ENCODE results near the gene ELP6. TPM values are rescaled to one million over a fixed set of nuclear protein-coding genes. Genes with fewer than 3 reads are reported as not detected.

Gene ELP6
- total and polyA plus RNA-seq, 2 experiments from 2014 or later = 33.7 to 41.6 TPM

DNA sequence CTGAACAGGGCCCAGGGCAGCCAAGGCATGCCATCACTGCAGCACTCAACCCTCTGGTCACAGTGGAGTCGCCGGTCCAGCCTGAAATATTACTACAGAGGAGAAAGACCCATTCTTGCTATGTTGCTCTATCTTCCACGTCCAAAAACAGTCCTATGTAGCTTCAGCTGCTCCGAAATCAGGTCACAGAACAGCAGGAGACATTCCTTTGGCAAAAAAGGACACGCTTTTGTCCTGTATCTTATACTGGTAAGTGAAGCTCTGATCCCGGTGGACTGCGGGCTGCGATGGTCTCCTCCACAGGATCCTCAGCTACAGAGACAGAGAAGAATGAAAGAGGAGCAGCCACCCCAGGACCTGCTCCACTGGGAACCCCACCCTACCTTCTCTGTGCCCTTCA is 17.6 kb downstream of the ELP6 start (continued):
- TF ChIP-seq STAT1 (IDR thresholded peaks at IDR 0.05; ENCODE audit: unreplicated experiment) (no peak), JUNB (IDR thresholded peaks at IDR 0.05; ENCODE audit: unreplicated experiment) (no peak)

GRCh38 chr3:47495111-47495510 is 18.4 kb downstream of the ELP6 start:
- TF ChIP-seq JUNB (IDR thresholded peaks at IDR 0.05; ENCODE audit: unreplicated experiment) = no peak
- no peak for TF ChIP-seq ZNF114 (CRISPR knock-in tag; IDR thresholded peaks at IDR 0.05)
- TF ChIP-seq NANOG (IDR thresholded peaks at IDR 0.05; ENCODE audit: borderline replicate concordance) = no peak
- TF ChIP-seq EZH2phosphoT487 (IDR thresholded peaks at IDR 0.05; ENCODE audit: unreplicated experiment) = no peak
- no peak for TF ChIP-seq POLR2AphosphoS5 (IDR thresholded peaks at IDR 0.05; ENCODE audit: low read depth)
- no peak for TF ChIP-seq REST (IDR thresholded peaks at IDR 0.05; ENCODE audit: unreplicated experiment)
- no peak for TF ChIP-seq ZNF331 (CRISPR knock-in tag; IDR thresholded peaks at IDR 0.05; ENCODE audit: low read depth)
- no peak for TF ChIP-seq EZH2 (IDR thresholded peaks at IDR 0.05; ENCODE audit: low read depth, unreplicated experiment)
- TF ChIP-seq ETS1 (IDR thresholded peaks at IDR 0.05) = no peak
- no peak for TF ChIP-seq CREB1 (CRISPR knock-in tag; IDR thresholded peaks at IDR 0.05; ENCODE audit: low read depth)
- TF ChIP-seq, protein P1, sequence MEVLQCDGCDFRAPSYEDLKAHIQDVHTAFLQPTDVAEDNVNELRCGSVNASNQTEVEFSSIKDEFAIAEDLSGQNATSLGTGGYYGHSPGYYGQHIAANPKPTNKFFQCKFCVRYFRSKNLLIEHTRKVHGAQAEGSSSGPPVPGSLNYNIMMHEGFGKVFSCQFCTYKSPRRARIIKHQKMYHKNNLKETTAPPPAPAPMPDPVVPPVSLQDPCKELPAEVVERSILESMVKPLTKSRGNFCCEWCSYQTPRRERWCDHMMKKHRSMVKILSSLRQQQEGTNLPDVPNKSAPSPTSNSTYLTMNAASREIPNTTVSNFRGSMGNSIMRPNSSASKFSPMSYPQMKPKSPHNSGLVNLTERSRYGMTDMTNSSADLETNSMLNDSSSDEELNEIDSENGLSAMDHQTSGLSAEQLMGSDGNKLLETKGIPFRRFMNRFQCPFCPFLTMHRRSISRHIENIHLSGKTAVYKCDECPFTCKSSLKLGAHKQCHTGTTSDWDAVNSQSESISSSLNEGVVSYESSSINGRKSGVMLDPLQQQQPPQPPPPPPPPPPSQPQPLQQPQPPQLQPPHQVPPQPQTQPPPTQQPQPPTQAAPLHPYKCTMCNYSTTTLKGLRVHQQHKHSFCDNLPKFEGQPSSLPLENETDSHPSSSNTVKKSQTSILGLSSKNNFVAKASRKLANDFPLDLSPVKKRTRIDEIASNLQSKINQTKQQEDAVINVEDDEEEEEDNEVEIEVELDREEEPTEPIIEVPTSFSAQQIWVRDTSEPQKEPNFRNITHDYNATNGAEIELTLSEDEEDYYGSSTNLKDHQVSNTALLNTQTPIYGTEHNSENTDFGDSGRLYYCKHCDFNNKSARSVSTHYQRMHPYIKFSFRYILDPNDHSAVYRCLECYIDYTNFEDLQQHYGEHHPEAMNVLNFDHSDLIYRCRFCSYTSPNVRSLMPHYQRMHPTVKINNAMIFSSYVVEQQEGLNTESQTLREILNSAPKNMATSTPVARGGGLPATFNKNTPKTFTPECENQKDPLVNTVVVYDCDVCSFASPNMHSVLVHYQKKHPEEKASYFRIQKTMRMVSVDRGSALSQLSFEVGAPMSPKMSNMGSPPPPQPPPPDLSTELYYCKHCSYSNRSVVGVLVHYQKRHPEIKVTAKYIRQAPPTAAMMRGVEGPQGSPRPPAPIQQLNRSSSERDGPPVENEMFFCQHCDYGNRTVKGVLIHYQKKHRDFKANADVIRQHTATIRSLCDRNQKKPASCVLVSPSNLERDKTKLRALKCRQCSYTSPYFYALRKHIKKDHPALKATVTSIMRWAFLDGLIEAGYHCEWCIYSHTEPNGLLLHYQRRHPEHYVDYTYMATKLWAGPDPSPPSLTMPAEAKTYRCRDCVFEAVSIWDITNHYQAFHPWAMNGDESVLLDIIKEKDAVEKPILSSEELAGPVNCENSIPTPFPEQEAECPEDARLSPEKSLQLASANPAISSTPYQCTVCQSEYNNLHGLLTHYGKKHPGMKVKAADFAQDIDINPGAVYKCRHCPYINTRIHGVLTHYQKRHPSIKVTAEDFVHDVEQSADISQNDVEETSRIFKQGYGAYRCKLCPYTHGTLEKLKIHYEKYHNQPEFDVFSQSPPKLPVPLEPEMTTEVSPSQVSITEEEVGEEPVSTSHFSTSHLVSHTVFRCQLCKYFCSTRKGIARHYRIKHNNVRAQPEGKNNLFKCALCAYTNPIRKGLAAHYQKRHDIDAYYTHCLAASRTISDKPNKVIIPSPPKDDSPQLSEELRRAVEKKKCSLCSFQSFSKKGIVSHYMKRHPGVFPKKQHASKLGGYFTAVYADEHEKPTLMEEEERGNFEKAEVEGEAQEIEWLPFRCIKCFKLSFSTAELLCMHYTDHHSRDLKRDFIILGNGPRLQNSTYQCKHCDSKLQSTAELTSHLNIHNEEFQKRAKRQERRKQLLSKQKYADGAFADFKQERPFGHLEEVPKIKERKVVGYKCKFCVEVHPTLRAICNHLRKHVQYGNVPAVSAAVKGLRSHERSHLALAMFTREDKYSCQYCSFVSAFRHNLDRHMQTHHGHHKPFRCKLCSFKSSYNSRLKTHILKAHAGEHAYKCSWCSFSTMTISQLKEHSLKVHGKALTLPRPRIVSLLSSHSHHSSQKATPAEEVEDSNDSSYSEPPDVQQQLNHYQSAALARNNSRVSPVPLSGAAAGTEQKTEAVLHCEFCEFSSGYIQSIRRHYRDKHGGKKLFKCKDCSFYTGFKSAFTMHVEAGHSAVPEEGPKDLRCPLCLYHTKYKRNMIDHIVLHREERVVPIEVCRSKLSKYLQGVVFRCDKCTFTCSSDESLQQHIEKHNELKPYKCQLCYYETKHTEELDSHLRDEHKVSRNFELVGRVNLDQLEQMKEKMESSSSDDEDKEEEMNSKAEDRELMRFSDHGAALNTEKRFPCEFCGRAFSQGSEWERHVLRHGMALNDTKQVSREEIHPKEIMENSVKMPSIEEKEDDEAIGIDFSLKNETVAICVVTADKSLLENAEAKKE (CRISPR knock-in tag; IDR thresholded peaks at IDR 0.05) = no peak
- TF ChIP-seq STAT1 (IDR thresholded peaks at IDR 0.05; ENCODE audit: unreplicated experiment) = no peak
- TF ChIP-seq, protein P2, sequence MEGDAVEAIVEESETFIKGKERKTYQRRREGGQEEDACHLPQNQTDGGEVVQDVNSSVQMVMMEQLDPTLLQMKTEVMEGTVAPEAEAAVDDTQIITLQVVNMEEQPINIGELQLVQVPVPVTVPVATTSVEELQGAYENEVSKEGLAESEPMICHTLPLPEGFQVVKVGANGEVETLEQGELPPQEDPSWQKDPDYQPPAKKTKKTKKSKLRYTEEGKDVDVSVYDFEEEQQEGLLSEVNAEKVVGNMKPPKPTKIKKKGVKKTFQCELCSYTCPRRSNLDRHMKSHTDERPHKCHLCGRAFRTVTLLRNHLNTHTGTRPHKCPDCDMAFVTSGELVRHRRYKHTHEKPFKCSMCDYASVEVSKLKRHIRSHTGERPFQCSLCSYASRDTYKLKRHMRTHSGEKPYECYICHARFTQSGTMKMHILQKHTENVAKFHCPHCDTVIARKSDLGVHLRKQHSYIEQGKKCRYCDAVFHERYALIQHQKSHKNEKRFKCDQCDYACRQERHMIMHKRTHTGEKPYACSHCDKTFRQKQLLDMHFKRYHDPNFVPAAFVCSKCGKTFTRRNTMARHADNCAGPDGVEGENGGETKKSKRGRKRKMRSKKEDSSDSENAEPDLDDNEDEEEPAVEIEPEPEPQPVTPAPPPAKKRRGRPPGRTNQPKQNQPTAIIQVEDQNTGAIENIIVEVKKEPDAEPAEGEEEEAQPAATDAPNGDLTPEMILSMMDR (conservative IDR thresholded peaks at IDR 0.05; ENCODE audit: low read depth in 2 of 2) = no peak
- Histone ChIP-seq H3K4me2 (no peak overlapping the region), H3F3A (replicated peaks; ENCODE audit: low read depth) (no peaks in the 10 kb centered on the region), H3K79me2 (replicated peaks; ENCODE audit: insufficient read depth) (no peaks in the 10 kb centered on the region), H3K27me3 (ENCODE audit: insufficient read depth) (no peaks in the 10 kb centered on the region), H3K36me3 (ENCODE audit: insufficient read depth) (no peaks in the 10 kb centered on the region), H3K4me3 (no peak overlapping the region), H4K20me1 (replicated peaks; ENCODE audit: insufficient read depth) (no peaks in the 10 kb centered on the region), H3K9me2 (ENCODE audit: insufficient read depth) (no peaks in the 10 kb centered on the region), H3K27ac (ENCODE audit: low read depth) (no peak overlapping the region), H2AFZ (no peak overlapping the region), H3K4me1 (ENCODE audit: insufficient read depth) (no peaks in the 10 kb centered on the region)
- H3K27me3 Mint-ChIP-seq (ENCODE audit: insufficient read depth, low read depth, poor library complexity) = peaks cover 8% of the 10 kb centered on the region
- H3K9me3 Mint-ChIP-seq = no peaks in the 10 kb centered on the region
- peaks cover 55% of the 10 kb centered on the region for H3K36me3 Mint-ChIP-seq (ENCODE audit: low read depth)
- no peak for ATAC-seq
- no peak overlapping the region for H3K27ac Mint-ChIP-seq
- no peak for DNase-seq (ENCODE audit: low spot score)
- H3K4me3 Mint-ChIP-seq = no peak overlapping the region
- peaks cover 3% of the 10 kb centered on the region; the same call in 1 of the 3 replicates for H3K4me1 Mint-ChIP-seq

All from GM23338 (cell line).